Measurements from ENCODE around the gene DPM1.

DPM1 gene

DNA sequence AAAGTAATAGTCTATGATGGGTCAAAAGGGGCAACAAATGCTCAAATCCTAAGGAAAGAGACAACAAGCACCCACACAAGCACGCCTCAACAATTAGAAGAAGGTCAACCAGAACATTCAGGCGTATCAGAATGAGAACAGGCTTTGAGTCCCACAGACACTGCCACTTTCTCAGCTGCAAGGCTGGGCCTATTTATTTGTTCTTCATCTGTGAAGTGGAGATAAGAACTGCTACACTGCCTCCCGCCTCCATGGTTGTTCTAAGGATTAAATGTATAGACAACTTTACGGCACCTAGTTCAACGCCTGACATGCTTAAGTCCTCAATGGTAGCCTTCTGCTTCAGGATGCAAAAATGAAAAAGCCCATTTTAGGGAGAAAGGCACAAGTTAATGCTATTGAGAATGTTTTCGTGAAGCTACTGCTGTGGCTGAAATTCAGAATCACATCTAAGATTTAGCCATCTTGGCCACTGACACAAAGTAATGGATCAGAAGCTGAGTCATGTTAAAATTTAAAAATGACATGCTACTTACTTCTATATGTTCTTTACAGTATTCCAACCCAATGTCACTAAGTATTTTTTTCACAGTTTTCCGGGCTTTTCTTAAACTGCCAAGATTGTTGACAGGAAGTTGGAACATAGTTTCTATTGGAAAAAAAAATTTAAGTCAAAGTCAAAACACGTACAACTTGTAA, 54.8 kb downstream of the DPM1 start:
- DNase-seq, result no peak
- no peaks in the 10 kb centered on the region for H3K4me1 ChIP-seq (ENCODE audit: control insufficient read depth, insufficient read depth, low read length, poor library complexity, severe bottlenecking)
- H3K27ac ChIP-seq (ENCODE audit: insufficient read depth, low read length, poor library complexity, severe bottlenecking), result no peak overlapping the region
- no peak overlapping the region for H3K4me3 ChIP-seq (ENCODE audit: insufficient read depth, low read depth, low read length, poor library complexity, severe bottlenecking)
- no peaks in the 10 kb centered on the region for H3K9me3 ChIP-seq (ENCODE audit: control insufficient read depth, low read length)
- H3K36me3 ChIP-seq (ENCODE audit: control insufficient read depth, insufficient read depth, low read length), result peaks cover 20% of the 10 kb centered on the region
- no peaks in the 10 kb centered on the region for H3K27me3 ChIP-seq (replicated peaks; ENCODE audit: control insufficient read depth, insufficient read depth, low read length, poor library complexity, severe bottlenecking)

DNA sequence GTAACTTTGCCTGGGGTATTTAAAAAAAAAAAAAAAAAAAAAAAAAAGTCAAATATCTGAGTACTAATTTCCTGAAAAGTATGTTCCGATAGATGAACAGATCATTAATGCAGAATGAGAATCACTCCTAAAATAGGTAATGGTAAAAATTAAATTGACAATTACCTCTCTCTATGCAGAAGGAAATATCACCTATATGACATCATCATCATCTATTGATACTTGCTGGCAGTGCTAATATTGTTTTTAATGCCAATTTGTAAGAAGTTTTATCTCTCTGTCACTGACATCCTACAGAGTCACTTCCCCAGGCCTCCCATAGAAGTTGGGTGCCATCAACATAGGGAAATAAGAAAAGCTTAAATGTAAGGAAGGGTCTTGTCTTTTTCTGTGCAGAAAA, 57.0 kb downstream of the DPM1 start:
- H3K36me3 ChIP-seq (ENCODE audit: control insufficient read depth, insufficient read depth, low read length), result peaks cover 33% of the 10 kb centered on the region

DNA sequence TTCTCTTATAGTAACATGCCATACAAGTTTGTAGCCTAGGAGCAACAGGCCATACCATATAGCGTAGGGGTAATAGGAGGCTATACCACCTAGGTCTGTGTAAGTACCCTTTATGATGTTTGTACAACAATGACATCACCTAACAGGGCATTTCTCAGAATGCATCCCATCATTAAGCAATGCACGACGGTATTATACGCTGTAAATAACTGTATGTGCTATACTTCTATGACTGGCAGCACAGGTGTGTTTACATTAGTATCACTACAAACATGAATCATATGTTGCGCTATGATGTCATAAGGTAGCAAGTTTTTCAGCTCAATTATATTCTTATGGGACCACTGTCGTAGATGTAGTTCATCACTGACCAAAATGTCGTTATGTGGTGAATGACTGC, 58.1 kb downstream of the DPM1 start:
- Histone ChIP-seq H3K4me3 (ENCODE audit: insufficient read depth, low read depth, low read length, poor library complexity, severe bottlenecking) (no peak overlapping the region), H3K27ac (ENCODE audit: insufficient read depth, low read length, poor library complexity, severe bottlenecking) (no peak overlapping the region), H3K4me1 (ENCODE audit: control insufficient read depth, insufficient read depth, low read length, poor library complexity, severe bottlenecking) (no peaks in the 10 kb centered on the region), H3K36me3 (ENCODE audit: control insufficient read depth, insufficient read depth, low read length) (peaks cover 33% of the 10 kb centered on the region), H3K9me3 (ENCODE audit: control insufficient read depth, low read length) (no peaks in the 10 kb centered on the region), H3K27me3 (replicated peaks; ENCODE audit: control insufficient read depth, insufficient read depth, low read length, poor library complexity, severe bottlenecking) (no peaks in the 10 kb centered on the region)
- no peak for DNase-seq

More for the DNA sequence above, 57.0 kb downstream of the DPM1 start:
- H3K27me3 ChIP-seq (replicated peaks; ENCODE audit: control insufficient read depth, insufficient read depth, low read length, poor library complexity, severe bottlenecking), result no peaks in the 10 kb centered on the region
- DNase-seq, result no peak
- no peaks in the 10 kb centered on the region for H3K9me3 ChIP-seq (ENCODE audit: control insufficient read depth, low read length)
- no peak overlapping the region for H3K4me3 ChIP-seq (ENCODE audit: insufficient read depth, low read depth, low read length, poor library complexity, severe bottlenecking)
- H3K4me1 ChIP-seq (ENCODE audit: control insufficient read depth, insufficient read depth, low read length, poor library complexity, severe bottlenecking), result no peaks in the 10 kb centered on the region
- no peak overlapping the region for H3K27ac ChIP-seq (ENCODE audit: insufficient read depth, low read length, poor library complexity, severe bottlenecking)

DNA sequence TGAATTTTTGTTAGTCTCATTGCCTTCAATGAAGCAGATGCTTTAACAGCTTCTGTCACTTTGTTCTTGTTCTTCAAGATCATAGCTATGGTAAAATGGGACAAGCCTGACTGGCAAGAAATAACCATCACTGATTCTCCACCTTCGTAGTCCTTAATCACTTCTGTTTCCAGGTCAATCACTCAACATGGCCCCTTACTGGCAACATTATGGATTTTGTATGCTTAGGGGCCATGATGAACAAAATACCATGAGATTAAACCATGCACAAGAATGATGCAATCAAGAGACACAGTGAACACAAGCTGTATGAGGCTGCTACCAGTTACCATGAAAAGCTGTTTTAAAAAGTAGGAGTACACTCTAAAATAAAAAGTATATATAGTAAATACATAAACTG, 59.9 kb downstream of the DPM1 start:
- Histone ChIP-seq H3K27ac (ENCODE audit: insufficient read depth, low read length, poor library complexity, severe bottlenecking) (no peak overlapping the region), H3K27me3 (replicated peaks; ENCODE audit: control insufficient read depth, insufficient read depth, low read length, poor library complexity, severe bottlenecking) (no peaks in the 10 kb centered on the region), H3K9me3 (ENCODE audit: control insufficient read depth, low read length) (no peaks in the 10 kb centered on the region), H3K4me1 (ENCODE audit: control insufficient read depth, insufficient read depth, low read length, poor library complexity, severe bottlenecking) (no peaks in the 10 kb centered on the region), H3K36me3 (ENCODE audit: control insufficient read depth, insufficient read depth, low read length) (peaks cover 41% of the 10 kb centered on the region), H3K4me3 (ENCODE audit: insufficient read depth, low read depth, low read length, poor library complexity, severe bottlenecking) (no peak overlapping the region)
- no peak for DNase-seq

DNA sequence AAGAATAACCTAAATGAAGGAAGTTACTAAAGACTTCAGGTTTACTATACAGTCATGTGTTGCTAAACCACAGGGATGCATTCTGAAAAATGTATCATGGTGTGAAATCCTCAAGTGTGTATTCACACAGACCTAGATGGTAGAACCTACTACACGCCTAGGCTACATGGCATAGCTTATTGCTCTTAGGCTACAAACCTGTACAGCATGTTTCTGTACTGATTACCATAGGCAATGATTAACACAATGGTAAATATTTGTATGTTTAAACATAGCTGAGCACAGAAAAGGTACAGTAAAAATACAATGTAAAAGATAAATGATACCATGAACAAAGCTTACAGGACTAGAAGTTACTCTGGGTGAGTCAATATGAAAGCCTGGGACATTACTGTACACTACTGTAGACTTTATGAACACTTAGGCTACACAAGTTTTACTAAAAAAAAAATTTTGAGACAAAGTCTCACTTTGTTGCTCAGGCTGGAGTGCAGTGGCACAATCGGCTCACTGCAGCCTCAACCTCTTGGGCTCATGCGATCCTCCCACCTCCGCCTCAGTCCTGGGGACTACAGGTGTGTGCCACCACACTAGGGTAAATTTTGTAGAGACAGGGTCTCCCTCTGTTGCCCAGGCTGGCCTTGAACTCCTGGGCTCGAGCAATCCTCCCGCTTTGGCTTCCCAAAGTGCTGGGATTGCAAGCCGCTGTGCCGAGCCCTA, 63.1 kb downstream of the DPM1 start:
- Histone ChIP-seq H3K9me3 (ENCODE audit: control insufficient read depth, low read length) (no peaks in the 10 kb centered on the region), H3K36me3 (ENCODE audit: control insufficient read depth, insufficient read depth, low read length) (peaks cover 53% of the 10 kb centered on the region), H3K27me3 (replicated peaks; ENCODE audit: control insufficient read depth, insufficient read depth, low read length, poor library complexity, severe bottlenecking) (no peaks in the 10 kb centered on the region), H3K4me3 (ENCODE audit: insufficient read depth, low read depth, low read length, poor library complexity, severe bottlenecking) (no peak overlapping the region), H3K4me1 (ENCODE audit: control insufficient read depth, insufficient read depth, low read length, poor library complexity, severe bottlenecking) (no peaks in the 10 kb centered on the region), H3K27ac (ENCODE audit: insufficient read depth, low read length, poor library complexity, severe bottlenecking) (no peak overlapping the region)
- DNase-seq, result no peak

DNA sequence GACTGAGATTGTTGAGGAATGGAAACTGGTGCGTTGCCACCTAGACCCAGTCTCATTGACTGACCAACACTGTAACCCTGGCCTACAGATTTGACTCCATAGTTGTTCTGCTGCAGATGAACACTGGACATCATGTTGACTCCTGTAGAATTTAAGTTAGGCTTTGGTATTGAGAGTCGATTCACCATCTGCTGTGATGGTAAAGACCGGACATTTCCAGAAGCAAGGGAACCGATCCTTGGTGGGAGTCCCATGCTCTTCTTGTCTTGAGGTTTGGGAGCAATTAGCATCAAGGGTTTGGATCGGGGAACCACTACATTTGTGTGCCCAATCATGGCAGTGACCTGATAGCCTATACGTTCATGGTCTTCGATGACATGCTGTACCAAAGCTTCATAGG, 64.7 kb downstream of the DPM1 start:
- Histone ChIP-seq H3K36me3 (ENCODE audit: control insufficient read depth, insufficient read depth, low read length) (peaks cover 56% of the 10 kb centered on the region), H3K9me3 (ENCODE audit: control insufficient read depth, low read length) (no peaks in the 10 kb centered on the region), H3K27ac (ENCODE audit: insufficient read depth, low read length, poor library complexity, severe bottlenecking) (no peak overlapping the region), H3K4me3 (ENCODE audit: insufficient read depth, low read depth, low read length, poor library complexity, severe bottlenecking) (no peak overlapping the region), H3K4me1 (ENCODE audit: control insufficient read depth, insufficient read depth, low read length, poor library complexity, severe bottlenecking) (no peaks in the 10 kb centered on the region), H3K27me3 (replicated peaks; ENCODE audit: control insufficient read depth, insufficient read depth, low read length, poor library complexity, severe bottlenecking) (no peaks in the 10 kb centered on the region)
- no peak for DNase-seq

DNA sequence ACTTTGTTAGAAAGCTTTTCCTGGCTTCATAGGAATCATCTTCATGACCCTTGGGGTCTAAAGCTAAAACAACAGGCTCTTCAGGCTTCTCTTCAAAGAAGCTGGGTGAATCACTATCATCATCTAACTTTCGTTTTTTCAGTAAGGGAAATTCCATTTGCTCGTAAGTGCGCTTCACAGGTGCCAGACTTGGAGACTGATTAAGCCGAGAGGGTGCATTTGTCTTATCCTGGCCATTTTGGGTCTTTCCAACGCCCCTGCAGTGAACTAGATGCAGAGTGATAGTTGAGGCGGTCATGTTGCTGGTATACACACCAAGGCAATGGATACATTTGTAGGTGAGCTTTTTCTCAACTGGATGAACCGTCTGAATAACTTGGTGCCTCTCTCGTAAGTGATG, 65.9 kb downstream of the DPM1 start:
- H3K4me3 ChIP-seq (ENCODE audit: insufficient read depth, low read depth, low read length, poor library complexity, severe bottlenecking), result no peak overlapping the region
- no peak for DNase-seq
- H3K9me3 ChIP-seq (ENCODE audit: control insufficient read depth, low read length), result no peaks in the 10 kb centered on the region
- peaks cover 49% of the 10 kb centered on the region for H3K36me3 ChIP-seq (ENCODE audit: control insufficient read depth, insufficient read depth, low read length)
- no peaks in the 10 kb centered on the region for H3K4me1 ChIP-seq (ENCODE audit: control insufficient read depth, insufficient read depth, low read length, poor library complexity, severe bottlenecking)
- no peaks in the 10 kb centered on the region for H3K27me3 ChIP-seq (replicated peaks; ENCODE audit: control insufficient read depth, insufficient read depth, low read length, poor library complexity, severe bottlenecking)
- no peak overlapping the region for H3K27ac ChIP-seq (ENCODE audit: insufficient read depth, low read length, poor library complexity, severe bottlenecking)

DNA sequence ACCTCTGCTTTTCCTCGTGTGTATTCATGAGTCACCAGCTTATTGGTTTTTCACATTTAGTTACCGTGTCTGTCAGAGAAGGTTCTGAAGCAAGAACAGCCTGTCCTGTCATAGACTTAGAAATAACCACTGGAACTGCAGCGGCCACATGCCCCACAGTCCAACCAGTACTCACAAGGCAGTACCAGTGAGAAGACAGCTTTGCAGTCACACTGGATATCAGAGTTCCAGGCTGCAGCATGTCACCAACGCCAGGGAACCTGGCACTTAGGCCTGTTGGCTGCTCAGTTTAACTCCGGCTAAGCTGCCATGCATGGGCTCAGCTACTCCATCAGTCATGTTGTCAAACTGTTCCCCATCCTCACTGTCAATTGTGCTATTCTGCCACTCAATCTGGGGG, 67.2 kb downstream of the DPM1 start:
- H3K27ac ChIP-seq (ENCODE audit: insufficient read depth, low read length, poor library complexity, severe bottlenecking), result no peak overlapping the region
- H3K4me1 ChIP-seq (ENCODE audit: control insufficient read depth, insufficient read depth, low read length, poor library complexity, severe bottlenecking), result no peaks in the 10 kb centered on the region
- H3K4me3 ChIP-seq (ENCODE audit: insufficient read depth, low read depth, low read length, poor library complexity, severe bottlenecking), result no peak overlapping the region
- no peaks in the 10 kb centered on the region for H3K27me3 ChIP-seq (replicated peaks; ENCODE audit: control insufficient read depth, insufficient read depth, low read length, poor library complexity, severe bottlenecking)
- H3K36me3 ChIP-seq (ENCODE audit: control insufficient read depth, insufficient read depth, low read length), result peaks cover 47% of the 10 kb centered on the region
- no peaks in the 10 kb centered on the region for H3K9me3 ChIP-seq (ENCODE audit: control insufficient read depth, low read length)
- DNase-seq, result no peak

DNA sequence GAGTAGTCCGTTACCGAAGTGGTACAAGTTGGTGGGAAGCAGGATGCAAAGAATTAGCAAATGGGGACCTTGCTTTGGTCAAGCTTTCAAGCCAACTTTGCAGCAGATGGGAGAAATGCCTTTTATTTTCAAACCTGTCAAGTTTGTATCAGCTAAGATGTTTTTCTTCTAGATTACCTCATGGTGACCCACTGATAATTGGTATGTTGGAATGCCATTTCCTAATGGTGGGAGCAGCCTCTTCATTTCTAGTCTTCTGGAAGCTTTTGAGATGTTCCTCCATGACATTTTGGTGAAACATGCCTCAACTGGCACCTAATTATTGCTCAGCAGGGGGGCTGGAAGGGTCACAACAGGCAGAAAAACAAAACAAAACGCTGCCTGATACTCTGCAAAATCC, 70.8 kb downstream of the DPM1 start:
- peaks cover 30% of the 10 kb centered on the region for H3K36me3 ChIP-seq (ENCODE audit: control insufficient read depth, insufficient read depth, low read length)
- H3K4me3 ChIP-seq (ENCODE audit: insufficient read depth, low read depth, low read length, poor library complexity, severe bottlenecking), result no peak overlapping the region
- DNase-seq, result no peak

DNA sequence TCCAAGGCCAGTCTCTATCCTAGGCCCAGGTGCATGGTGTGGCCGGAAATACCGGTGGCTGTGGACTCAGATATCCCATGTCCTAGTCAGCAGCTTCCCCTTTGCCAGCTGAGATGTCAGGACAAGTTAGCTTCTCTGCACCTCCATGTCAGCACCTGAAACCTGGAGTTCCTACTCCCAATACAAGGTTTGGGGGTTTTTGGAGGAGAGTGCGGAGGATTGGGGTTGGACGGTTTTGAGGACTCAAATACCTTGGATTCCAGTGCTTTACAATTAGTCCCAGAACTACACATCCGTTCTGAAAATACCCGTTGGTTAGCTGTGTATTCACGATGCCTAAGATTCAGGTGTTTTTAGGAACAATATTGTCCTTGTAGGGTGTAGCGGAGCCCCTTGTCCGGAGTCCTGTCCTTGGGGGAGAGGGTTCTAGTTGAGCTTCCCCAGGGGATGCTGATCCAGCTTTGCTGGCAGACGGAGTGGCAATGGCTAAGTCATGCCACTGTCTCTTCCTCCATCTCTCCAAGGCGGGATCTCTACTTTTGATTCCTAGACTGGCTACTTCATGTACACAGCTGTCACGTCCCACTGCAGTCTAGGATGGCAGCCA, 72.0 kb downstream of the DPM1 start:
- H3K36me3 ChIP-seq (ENCODE audit: control insufficient read depth, insufficient read depth, low read length), result peaks cover 20% of the 10 kb centered on the region
- H3K4me3 ChIP-seq (ENCODE audit: insufficient read depth, low read depth, low read length, poor library complexity, severe bottlenecking), result no peak overlapping the region
- no peaks in the 10 kb centered on the region for H3K27me3 ChIP-seq (replicated peaks; ENCODE audit: control insufficient read depth, insufficient read depth, low read length, poor library complexity, severe bottlenecking)
- H3K9me3 ChIP-seq (ENCODE audit: control insufficient read depth, low read length), result no peaks in the 10 kb centered on the region
- no peak for DNase-seq
- H3K4me1 ChIP-seq (ENCODE audit: control insufficient read depth, insufficient read depth, low read length, poor library complexity, severe bottlenecking), result no peaks in the 10 kb centered on the region
- no peak overlapping the region for H3K27ac ChIP-seq (ENCODE audit: insufficient read depth, low read length, poor library complexity, severe bottlenecking)

More for the DNA sequence above, 70.8 kb downstream of the DPM1 start:
- Histone ChIP-seq H3K9me3 (ENCODE audit: control insufficient read depth, low read length) (no peaks in the 10 kb centered on the region), H3K27me3 (replicated peaks; ENCODE audit: control insufficient read depth, insufficient read depth, low read length, poor library complexity, severe bottlenecking) (no peaks in the 10 kb centered on the region), H3K4me1 (ENCODE audit: control insufficient read depth, insufficient read depth, low read length, poor library complexity, severe bottlenecking) (no peaks in the 10 kb centered on the region), H3K27ac (ENCODE audit: insufficient read depth, low read length, poor library complexity, severe bottlenecking) (no peak overlapping the region)
